Left lung (tissue), 10 donors: ENCODE data around the gene RBPJL. TPM values are rescaled to one million over a fixed set of nuclear protein-coding genes. Genes with fewer than 3 reads are reported as not detected.

ENCODE experiments used
- ATAC-seq: fragments of 200-7000 bp; cut with Tn5 transposase; one replicate; pipeline ENCODE4 v1.9.1; 2020; ENCODE audit warnings: moderate library complexity
- DNase-seq, 4 donors: peaks; one replicate each; pipeline ENCODE4 v3.0.0-alpha.2; 2013 to 2020
- H3K27ac ChIP-seq, 2 donors: fragments of 200-600 bp; sonication (generic) in 1 of 2; one replicate each; pipeline versions ENCODE4 v1.5.0 to v1.8.0; 2020 to 2021
- H3K27me3 ChIP-seq, 2 donors: fragments of 200-600 bp; sonication (generic) in 1 of 2; one replicate each; pipeline versions ENCODE4 v1.5.0 to v1.8.0; 2020 to 2021
- H3K36me3 ChIP-seq, 2 donors: fragments of 200-600 bp; sonication (generic) in 1 of 2; one replicate each; pipeline versions ENCODE4 v1.5.0 to v1.8.0; 2020 to 2021
- H3K4me1 ChIP-seq, 2 donors: fragments of 200-600 bp; one replicate each; pipeline ENCODE4 v1.8.0; 2021
- H3K4me3 ChIP-seq, 2 donors: fragments of 200-600 bp; sonication (generic) in 1 of 2; one replicate each; pipeline versions ENCODE4 v1.5.0 to v1.8.0; 2020 to 2021; ENCODE audit warnings: mild to moderate bottlenecking in 1 of 2
- H3K9me3 ChIP-seq, 2 donors: fragments of 200-600 bp; sonication (generic) in 1 of 2; one replicate each; pipeline versions ENCODE4 v1.5.0 to v1.8.0; 2020 to 2021
- intact Hi-C, 2 donors: fragments of 100-400 bp; cut with DNase I; formaldehyde crosslinking; loops; one replicate each; pipeline versions ENCODE4 v1.11.2 to v1.14.2; 2022
- polyA plus RNA-seq, 6 donors: library from polyadenylated mRNA; unstranded; fragments of 120-200 nt; gene quantifications; one replicate each; pipeline ENCODE4 v1.2.1, GENCODE V29; 2013; ENCODE audit not compliant: insufficient read length in 6 of 6
- total RNA-seq, 2 donors: library from RNA; stranded (reverse); fragmentation: NEBNext Ultra II Directional; extraction: Animal tissue kit (Norgen Biotek cat#: 25700); gene quantifications; one replicate each; pipeline ENCODE4 v1.2.1, GENCODE V29; 2021
- TF ChIP-seq, protein P1 (sequence below), 2 donors: fragments of 200-600 bp; sonication (generic) in 1 of 2; IDR thresholded peaks; one replicate each; pipeline versions ENCODE4 v1.5.0 to v1.8.0; 2021; ENCODE audit warnings: antibody characterized with exemption in 2 of 2
- donor health status: DM: no; HTN: yes; CAD: no.
- donor health status: DM: no; HTN: no; CAD: no.

RBPJL gene
- total and polyA plus RNA-seq, 8 donors: not detected

DNA sequence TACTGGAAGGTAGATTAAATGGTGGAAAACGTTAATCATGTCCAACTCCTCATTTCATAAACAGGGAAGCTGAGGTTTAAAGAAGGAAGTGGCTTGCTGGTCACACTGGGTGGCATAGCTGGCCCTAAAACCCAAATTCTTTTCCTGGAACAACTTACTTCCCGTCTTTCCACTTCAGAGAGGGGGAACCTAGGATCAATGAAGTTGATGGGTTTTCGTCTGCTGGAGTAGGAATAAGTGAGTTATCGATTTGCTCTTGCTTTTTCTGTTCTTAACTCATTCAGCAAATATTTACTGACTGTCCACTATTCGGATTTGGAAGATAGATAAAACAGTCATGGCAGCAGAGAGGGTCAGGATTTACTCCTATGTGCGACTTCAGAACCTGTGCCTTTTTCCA lies 55.2 kb downstream of the RBPJL start:
- Histone ChIP-seq H3K27me3 (no peaks in the 10 kb centered on the region), H3K4me3 (peak overlapping the region in 1 of 2 donors; percentile 77), H3K36me3 (peaks cover 0 to 16% of the 10 kb centered on the region in 2 donors), H3K4me1 (peaks cover 40 to 83% of the 10 kb centered on the region in 2 donors), H3K9me3 (no peaks in the 10 kb centered on the region), H3K27ac (peak overlapping the region; percentile 94 to 97)
- intact Hi-C loops: loop anchor here in 1 of 2 donors (2.0 kb wide), 1 partner anchor 75 kb away; no protein-coding TSS in a partner anchor
- DNase-seq (no peak), ATAC-seq (no peak)
- TF ChIP-seq, protein P1, sequence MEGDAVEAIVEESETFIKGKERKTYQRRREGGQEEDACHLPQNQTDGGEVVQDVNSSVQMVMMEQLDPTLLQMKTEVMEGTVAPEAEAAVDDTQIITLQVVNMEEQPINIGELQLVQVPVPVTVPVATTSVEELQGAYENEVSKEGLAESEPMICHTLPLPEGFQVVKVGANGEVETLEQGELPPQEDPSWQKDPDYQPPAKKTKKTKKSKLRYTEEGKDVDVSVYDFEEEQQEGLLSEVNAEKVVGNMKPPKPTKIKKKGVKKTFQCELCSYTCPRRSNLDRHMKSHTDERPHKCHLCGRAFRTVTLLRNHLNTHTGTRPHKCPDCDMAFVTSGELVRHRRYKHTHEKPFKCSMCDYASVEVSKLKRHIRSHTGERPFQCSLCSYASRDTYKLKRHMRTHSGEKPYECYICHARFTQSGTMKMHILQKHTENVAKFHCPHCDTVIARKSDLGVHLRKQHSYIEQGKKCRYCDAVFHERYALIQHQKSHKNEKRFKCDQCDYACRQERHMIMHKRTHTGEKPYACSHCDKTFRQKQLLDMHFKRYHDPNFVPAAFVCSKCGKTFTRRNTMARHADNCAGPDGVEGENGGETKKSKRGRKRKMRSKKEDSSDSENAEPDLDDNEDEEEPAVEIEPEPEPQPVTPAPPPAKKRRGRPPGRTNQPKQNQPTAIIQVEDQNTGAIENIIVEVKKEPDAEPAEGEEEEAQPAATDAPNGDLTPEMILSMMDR (IDR thresholded peaks at IDR 0.05): no peak

DNA sequence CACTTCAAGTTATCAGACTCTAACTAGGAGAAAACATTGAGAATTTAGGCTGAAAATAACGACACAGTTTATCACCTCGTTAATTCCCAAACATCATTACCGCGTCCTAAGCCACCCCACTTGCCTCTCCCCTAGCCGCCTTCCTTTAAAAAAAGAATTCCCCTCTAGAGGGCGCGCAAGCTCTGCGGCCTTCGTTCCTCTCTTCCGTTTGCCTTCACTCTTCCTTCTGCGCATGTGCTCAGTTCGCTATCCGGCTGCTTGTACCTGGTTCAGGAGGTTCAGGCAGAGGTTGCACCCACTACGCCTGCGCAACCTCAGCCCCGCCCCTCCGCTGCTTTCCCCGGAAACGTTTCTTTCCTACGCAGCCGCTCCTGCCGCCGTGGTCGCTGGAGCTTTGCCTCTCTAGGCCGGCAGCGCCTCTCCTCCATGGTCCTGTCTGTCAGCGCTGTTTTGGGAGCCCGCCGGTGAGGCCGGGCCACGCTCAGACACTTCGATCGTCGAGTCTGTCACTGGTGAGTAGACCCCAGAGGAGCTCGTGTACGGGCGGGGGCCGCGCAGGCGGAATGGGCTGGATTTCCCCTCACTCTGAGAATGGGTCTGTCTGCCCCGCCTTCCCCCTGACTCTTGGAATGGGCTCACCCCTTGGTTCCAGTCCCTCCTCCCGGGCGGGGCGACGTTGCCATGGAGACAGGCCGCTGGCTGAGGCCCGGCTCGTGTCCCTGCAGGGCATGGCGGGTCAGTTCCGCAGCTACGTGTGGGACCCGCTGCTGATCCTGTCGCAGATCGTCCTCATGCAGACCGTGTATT lies 56.4 kb downstream of the RBPJL start, which contains the start of gene SYS1:
Gene SYS1 (plus strand): TSS at position 353 of the 807 bp plus-strand sequence. CDS start 376 bp downstream, at position 729.
- no peaks in the 10 kb centered on the region for H3K27me3 ChIP-seq
- intact Hi-C loops: loop anchor here in 1 of 2 donors (2.0 kb wide), 1 partner anchor 74 kb away; no protein-coding TSS in a partner anchor

DNA sequence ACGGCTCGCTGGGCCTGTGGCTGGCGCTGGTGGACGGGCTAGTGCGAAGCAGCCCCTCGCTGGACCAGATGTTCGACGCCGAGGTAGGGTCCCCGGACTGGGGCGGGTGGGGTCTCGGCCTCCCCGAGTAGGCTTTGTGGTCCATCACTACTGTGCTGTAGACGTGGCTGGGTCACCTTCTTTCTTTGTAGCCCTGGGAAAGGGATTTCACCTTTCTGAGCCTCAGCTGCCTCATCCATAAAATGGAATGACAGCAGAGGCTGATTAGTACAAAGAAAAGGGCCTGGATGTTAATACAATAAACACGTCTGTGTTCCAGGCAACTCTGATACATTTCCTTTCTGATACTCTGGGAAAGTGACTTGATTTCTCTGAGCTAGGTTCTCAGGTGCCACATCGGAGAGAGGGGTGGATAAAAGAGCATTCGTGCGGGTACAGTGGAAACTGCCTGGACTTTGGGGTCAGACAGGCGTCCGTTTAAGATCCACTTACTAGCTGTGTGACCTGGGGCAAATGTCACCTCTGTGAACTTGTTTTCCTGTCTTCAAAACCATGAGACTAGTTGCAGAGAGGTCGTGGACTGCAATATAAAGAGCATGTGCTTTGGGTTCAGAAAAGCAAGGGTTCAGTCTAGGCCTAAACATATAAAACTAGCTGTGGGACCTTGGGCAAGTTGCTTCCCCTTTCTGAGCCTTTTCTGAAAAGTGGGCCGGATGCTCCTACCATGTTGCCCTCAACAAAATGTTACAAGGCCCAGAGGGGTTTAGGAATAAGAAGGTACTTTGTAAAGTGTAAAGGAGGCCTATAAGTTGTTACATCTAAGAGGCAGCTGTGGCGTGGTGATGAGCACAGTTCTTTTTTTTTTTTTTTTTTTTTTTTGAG lies 57.2 kb downstream of the RBPJL start:
- H3K27me3 ChIP-seq: no peaks in the 10 kb centered on the region
- H3K4me1 ChIP-seq: peaks cover 28 to 85% of the 10 kb centered on the region in 2 donors
- peaks cover 0 to 29% of the 10 kb centered on the region in 2 donors for H3K36me3 ChIP-seq
- TF ChIP-seq, protein P1 (IDR thresholded peaks at IDR 0.05): no peak
- no peak for ATAC-seq
- no peak for DNase-seq
- intact Hi-C loops: loop anchor here in 1 of 2 donors (2.0 kb wide), 1 partner anchor 73 kb away; no protein-coding TSS in a partner anchor
- peak overlapping the region; percentile 94 to 97 for H3K27ac ChIP-seq
- H3K9me3 ChIP-seq: no peaks in the 10 kb centered on the region
- H3K4me3 ChIP-seq: peak overlapping the region; percentile 72 to 77

More for the DNA sequence above, 56.4 kb downstream of the RBPJL start, which contains the start of gene SYS1:
- H3K36me3 ChIP-seq: peaks cover 0 to 28% of the 10 kb centered on the region in 2 donors
- H3K4me3 ChIP-seq: peak within 1 kb of the TSS; percentile 72 to 77
- ATAC-seq (peak; percentile 90), DNase-seq (peak; percentile 98 to 100 (median 99))
- H3K27ac ChIP-seq: peak within 1 kb of the TSS; percentile 94 to 97
- TF ChIP-seq, protein P1 (IDR thresholded peaks at IDR 0.05): peak; percentile 69 to 81
- H3K4me1 ChIP-seq: peaks cover 36 to 85% of the 10 kb centered on the region in 2 donors
- no peaks in the 10 kb centered on the region for H3K9me3 ChIP-seq

DNA sequence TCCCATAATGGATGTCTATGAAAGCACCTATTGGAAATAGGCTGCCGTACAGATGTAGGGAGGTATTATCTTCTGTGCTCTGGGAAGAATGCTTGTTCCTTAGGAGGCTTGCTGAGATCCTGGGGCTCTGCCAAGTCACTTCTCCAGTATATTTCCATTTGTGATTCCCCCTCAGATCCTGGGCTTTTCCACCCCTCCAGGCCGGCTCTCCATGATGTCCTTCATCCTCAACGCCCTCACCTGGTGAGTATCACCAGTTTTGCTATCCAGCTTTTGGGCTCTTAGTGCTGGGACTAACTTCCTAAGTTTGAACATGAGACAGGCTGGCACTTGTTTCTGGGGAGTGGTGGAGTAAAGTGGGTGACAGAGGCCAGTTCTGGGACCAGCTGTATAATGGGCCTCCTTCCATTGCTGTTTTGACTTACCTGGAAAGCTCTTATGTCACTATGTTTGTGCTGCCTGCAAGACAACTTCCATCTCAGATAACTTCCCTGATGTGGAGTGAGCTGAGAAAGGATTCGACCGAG lies 58.9 kb downstream of the RBPJL start:
- no peak for ATAC-seq
- peaks cover 16 to 74% of the 10 kb centered on the region in 2 donors for H3K4me1 ChIP-seq

More for the DNA sequence above, 58.9 kb downstream of the RBPJL start:
- H3K36me3 ChIP-seq: peaks cover 0 to 29% of the 10 kb centered on the region in 2 donors
- H3K27me3 ChIP-seq: no peaks in the 10 kb centered on the region
- H3K9me3 ChIP-seq: no peaks in the 10 kb centered on the region
- no peak overlapping the region for H3K27ac ChIP-seq
- intact Hi-C loops: no loop called here
- DNase-seq: no peak
- TF ChIP-seq, protein P1 (IDR thresholded peaks at IDR 0.05): no peak
- H3K4me3 ChIP-seq: no peak overlapping the region
